ENCODE measurements around the gene OVAAL. TPM values are rescaled to one million over a fixed set of nuclear protein-coding genes. Genes with fewer than 3 reads are reported as not detected.

Gene OVAAL
- total RNA-seq, 1 donor from 2014 or later: not detected

DNA sequence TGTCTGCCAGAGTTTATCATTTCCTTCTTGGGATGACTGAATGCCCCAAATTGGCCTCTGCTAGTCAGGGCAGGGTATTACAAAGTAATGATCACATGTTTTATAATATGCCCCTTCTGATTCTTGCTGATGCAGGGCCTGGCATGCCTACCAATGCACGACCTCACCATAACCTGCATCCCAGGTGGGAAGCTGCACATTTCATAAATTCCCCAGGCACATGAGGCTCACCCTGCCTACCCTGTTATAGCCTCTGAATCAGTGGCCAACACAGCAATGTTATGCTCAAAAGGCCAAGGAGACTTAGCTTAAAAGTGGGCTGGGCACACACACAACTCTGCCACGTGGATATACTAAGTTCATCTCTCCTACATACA, 45.1 kb downstream of the OVAAL start:
- DNase-seq (ENCODE audit: low spot score, unreplicated experiment): no peak
- H3K4me1 Mint-ChIP-seq (ENCODE audit: low read depth): peaks cover 7% of the 10 kb centered on the region
- no peaks in the 10 kb centered on the region for H3K9me3 Mint-ChIP-seq (ENCODE audit: low read depth)
- H3K27ac Mint-ChIP-seq: no peak overlapping the region
- H3K4me3 Mint-ChIP-seq (ENCODE audit: low read depth): no peak overlapping the region
- H3K36me3 Mint-ChIP-seq (ENCODE audit: insufficient read depth): no peaks in the 10 kb centered on the region
- TF ChIP-seq, protein P1, sequence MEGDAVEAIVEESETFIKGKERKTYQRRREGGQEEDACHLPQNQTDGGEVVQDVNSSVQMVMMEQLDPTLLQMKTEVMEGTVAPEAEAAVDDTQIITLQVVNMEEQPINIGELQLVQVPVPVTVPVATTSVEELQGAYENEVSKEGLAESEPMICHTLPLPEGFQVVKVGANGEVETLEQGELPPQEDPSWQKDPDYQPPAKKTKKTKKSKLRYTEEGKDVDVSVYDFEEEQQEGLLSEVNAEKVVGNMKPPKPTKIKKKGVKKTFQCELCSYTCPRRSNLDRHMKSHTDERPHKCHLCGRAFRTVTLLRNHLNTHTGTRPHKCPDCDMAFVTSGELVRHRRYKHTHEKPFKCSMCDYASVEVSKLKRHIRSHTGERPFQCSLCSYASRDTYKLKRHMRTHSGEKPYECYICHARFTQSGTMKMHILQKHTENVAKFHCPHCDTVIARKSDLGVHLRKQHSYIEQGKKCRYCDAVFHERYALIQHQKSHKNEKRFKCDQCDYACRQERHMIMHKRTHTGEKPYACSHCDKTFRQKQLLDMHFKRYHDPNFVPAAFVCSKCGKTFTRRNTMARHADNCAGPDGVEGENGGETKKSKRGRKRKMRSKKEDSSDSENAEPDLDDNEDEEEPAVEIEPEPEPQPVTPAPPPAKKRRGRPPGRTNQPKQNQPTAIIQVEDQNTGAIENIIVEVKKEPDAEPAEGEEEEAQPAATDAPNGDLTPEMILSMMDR (IDR thresholded peaks at IDR 0.05; ENCODE audit: unreplicated experiment): no peak
- no peaks in the 10 kb centered on the region for H3K27me3 Mint-ChIP-seq

- no peak for DNase-seq (ENCODE audit: low spot score, unreplicated experiment)
- Mint-ChIP-seq H3K27me3 (no peaks in the 10 kb centered on the region), H3K9me3 (ENCODE audit: low read depth) (no peaks in the 10 kb centered on the region), H3K36me3 (ENCODE audit: insufficient read depth) (no peaks in the 10 kb centered on the region), H3K4me1 (ENCODE audit: low read depth) (peaks cover 18% of the 10 kb centered on the region), H3K4me3 (ENCODE audit: low read depth) (no peak overlapping the region), H3K27ac (no peak overlapping the region)
- TF ChIP-seq, protein P1 (IDR thresholded peaks at IDR 0.05; ENCODE audit: unreplicated experiment): no peak
Observed at GRCh38 chr1:180606155-180606554, 47.4 kb downstream of the OVAAL start.

GRCh38 chr1:180609643-180610555, 51.1 kb downstream of the OVAAL start:
- peaks cover 29% of the 10 kb centered on the region for H3K4me1 Mint-ChIP-seq (ENCODE audit: low read depth)
- H3K9me3 Mint-ChIP-seq (ENCODE audit: low read depth): no peaks in the 10 kb centered on the region
- H3K27ac Mint-ChIP-seq: peak overlapping the region; percentile 22
- DNase-seq (ENCODE audit: low spot score, unreplicated experiment): no peak
- TF ChIP-seq, protein P1 (IDR thresholded peaks at IDR 0.05; ENCODE audit: unreplicated experiment): no peak
- H3K4me3 Mint-ChIP-seq (ENCODE audit: low read depth): no peak overlapping the region
- no peaks in the 10 kb centered on the region for H3K27me3 Mint-ChIP-seq
- no peaks in the 10 kb centered on the region for H3K36me3 Mint-ChIP-seq (ENCODE audit: insufficient read depth)

GRCh38 chr1:180610556-180611015, 51.8 kb downstream of the OVAAL start:
- peaks cover 31% of the 10 kb centered on the region for H3K4me1 Mint-ChIP-seq (ENCODE audit: low read depth)
- no peaks in the 10 kb centered on the region for H3K27me3 Mint-ChIP-seq
- TF ChIP-seq, protein P1 (IDR thresholded peaks at IDR 0.05; ENCODE audit: unreplicated experiment): no peak
- DNase-seq (ENCODE audit: low spot score, unreplicated experiment): no peak
- H3K4me3 Mint-ChIP-seq (ENCODE audit: low read depth): no peak overlapping the region
- no peak overlapping the region for H3K27ac Mint-ChIP-seq
- H3K9me3 Mint-ChIP-seq (ENCODE audit: low read depth): no peaks in the 10 kb centered on the region
- no peaks in the 10 kb centered on the region for H3K36me3 Mint-ChIP-seq (ENCODE audit: insufficient read depth)

DNA sequence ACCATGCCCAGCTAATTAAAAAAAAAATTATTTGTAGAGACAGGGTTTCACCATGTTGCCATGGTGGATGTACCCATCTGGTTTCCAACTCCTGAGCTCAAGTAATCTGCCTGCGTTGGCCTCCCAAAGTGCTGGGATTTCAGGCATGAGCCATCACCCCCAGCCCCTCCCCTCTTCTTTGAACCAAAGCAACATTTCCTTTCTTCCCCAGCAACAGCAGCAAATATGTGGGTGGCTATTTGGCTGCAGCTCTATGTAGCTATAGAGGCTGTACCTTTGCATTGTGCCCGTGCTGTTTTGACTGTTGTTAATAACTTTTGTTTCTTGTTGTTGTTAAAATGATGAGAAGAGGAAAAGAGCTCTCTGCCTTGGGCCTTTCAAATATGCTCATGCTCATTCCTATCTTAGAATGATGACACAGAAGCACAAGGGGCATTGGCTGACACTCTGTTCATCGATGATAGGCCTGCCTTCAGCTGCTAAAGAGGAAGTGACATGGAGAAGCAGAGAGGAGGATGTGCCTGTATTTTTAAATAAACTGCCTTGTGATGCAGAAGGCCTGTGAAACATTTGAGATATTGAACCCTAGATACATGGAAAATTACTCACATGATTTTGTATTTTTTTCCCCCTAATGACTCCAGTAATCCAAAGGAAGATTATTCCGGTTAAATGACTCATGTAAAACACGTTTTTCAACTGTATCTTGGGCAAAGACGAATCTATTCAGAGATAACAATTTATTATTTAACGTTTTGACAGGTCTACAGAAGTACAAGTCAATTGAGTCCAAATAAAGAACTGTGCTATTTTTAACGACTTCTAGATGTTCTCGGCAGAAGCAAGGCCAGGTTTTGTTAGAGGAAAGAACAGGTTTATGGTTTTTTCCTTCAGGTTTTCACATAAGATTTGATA, 52.5 kb downstream of the OVAAL start:
- TF ChIP-seq, protein P1 (IDR thresholded peaks at IDR 0.05; ENCODE audit: unreplicated experiment): no peak
- no peak overlapping the region for H3K27ac Mint-ChIP-seq
- H3K36me3 Mint-ChIP-seq (ENCODE audit: insufficient read depth): no peaks in the 10 kb centered on the region
- no peak for DNase-seq (ENCODE audit: low spot score, unreplicated experiment)
- H3K9me3 Mint-ChIP-seq (ENCODE audit: low read depth): no peaks in the 10 kb centered on the region
- H3K27me3 Mint-ChIP-seq: no peaks in the 10 kb centered on the region
- no peak overlapping the region for H3K4me3 Mint-ChIP-seq (ENCODE audit: low read depth)
- H3K4me1 Mint-ChIP-seq (ENCODE audit: low read depth): peaks cover 31% of the 10 kb centered on the region

All from progenitor cell of endocrine pancreas (in vitro differentiated cells).